ENCODE results near the gene SMKR1. TPM values are rescaled to one million over a fixed set of nuclear protein-coding genes. Genes with fewer than 3 reads are reported as not detected.

SMKR1 gene
- total RNA-seq = 1 to 10 TPM in 3 of 7 donors, under 1 TPM in 2, not detected in 2; 0.48 to 3.2 (median 1.2) TPM
- under 1 TPM; 0.50 to 0.67 TPM for polyA plus RNA-seq
- long read RNA-seq, donor 1 = 0 reads
- long read RNA-seq, donor 2, transcript SMKR1-201 (2 exons, 1,035 nt) = major isoform, 9 of 10 reads
- long read RNA-seq, donor 2, partial matches to known transcripts = 0 of 10 reads
- long read RNA-seq, donor 2, other reads (novel, unspliced or antisense) = 0 of 10 reads
- long read RNA-seq, donor 3 = 0 reads

DNA sequence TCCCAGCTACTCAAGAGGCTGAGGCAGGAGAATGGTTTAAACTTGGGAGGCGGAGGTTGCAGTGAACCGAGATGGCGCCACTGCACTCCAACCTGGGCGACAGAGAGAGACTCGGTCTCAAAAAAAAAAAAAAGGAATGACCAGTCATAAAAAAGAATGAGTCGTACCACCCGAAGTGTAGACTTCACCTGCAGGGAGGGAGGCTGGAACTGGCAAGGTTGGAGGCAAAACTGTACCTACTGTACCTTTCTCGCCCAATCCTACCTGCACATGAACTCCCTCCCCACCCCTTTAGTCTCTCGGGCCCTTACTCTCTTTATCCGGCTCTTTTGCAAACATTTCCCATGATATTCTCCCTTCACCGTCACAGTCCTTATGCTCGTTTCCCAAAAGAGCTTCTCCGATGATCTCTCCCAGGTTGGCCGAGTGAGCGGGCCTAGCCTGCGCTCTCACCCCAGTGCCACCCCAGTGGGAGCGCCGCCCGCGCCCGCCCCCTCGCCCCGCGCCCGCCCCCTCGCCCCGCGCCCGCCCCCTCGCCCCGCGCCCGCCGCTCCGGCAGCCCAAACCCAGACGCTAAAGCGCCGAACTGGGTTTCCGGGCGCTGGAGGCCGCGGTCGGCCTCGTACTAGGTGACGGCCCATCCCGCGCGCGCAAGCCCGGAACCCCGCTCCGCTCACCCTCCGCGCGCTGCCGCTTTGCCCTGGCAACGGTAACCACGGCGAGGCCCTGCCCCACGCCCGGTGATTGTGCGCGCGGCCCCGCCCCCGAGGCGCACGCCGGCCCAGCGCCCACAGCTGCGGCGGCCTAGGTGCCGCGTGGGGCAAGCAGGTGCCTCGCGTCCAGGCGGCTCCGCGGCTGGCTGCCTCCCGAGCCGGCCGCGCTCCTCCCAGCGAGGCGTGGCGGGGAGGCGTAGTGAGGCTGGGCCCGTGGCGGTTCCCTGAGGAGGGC lies at the start of gene SMKR1:
Gene SMKR1 (plus strand): TSS at position 772 of the 948 bp plus-strand sequence. CDS start 294 bp downstream, outside the sequence.
- Histone ChIP-seq H3K36me3 (no peaks in the 10 kb centered on the region), H3K9me3 (no peaks in the 10 kb centered on the region), H3K4me1 (ENCODE audit: insufficient read depth) (peaks cover 1% of the 10 kb centered on the region), H3K27me3 (no peaks in the 10 kb centered on the region), H3K27ac (no peak within 1 kb of the TSS), H3K4me3 (peak within 1 kb of the TSS; percentile 35)
- peak; percentile 51 to 83 (median 71) for DNase-seq
- 5 to 9% (median 9%) methylated on average over 64 to 89 of the region's 89 CpGs for WGBS, 3 donors
- intact Hi-C loops (cut with DNase I) = loop anchor here in 1 of 4 donors (5.0 kb wide), 1 partner anchor 555 kb away; no protein-coding TSS in a partner anchor
- TF ChIP-seq, protein P1, sequence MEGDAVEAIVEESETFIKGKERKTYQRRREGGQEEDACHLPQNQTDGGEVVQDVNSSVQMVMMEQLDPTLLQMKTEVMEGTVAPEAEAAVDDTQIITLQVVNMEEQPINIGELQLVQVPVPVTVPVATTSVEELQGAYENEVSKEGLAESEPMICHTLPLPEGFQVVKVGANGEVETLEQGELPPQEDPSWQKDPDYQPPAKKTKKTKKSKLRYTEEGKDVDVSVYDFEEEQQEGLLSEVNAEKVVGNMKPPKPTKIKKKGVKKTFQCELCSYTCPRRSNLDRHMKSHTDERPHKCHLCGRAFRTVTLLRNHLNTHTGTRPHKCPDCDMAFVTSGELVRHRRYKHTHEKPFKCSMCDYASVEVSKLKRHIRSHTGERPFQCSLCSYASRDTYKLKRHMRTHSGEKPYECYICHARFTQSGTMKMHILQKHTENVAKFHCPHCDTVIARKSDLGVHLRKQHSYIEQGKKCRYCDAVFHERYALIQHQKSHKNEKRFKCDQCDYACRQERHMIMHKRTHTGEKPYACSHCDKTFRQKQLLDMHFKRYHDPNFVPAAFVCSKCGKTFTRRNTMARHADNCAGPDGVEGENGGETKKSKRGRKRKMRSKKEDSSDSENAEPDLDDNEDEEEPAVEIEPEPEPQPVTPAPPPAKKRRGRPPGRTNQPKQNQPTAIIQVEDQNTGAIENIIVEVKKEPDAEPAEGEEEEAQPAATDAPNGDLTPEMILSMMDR (IDR thresholded peaks at IDR 0.05) = no peak
- no peak for TF ChIP-seq EP300 (IDR thresholded peaks at IDR 0.05)

DNA sequence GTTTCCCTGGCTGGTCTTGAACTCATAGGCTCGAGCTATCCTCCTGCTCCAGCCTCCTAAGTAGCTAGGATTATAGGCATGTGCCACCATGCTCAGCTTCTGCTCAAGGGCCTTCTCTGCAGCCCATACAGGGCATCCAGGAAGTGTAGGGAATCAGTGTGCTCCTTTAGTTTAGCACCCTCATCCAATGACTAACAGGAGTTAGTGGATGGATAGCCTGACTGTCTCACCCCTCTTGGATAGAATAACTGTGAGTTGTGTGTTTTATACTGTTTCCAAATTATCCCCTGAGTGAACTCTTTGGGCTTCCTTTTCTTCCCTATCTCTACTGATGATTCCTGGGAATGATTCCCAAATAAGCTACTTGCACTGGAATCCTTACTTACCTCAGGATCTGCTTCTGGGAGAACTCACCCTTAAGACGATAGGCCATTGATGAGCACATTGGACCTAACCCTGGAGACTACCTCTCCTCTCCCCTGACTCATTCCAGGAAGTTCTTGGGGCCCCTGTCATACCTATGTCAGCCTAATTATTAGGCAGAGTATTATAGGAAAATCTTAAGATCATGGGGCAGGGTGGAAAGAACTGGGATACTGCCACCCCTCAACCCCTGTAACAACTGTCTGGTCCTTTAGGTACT lies 49.6 kb upstream of the SMKR1 start:
- Histone ChIP-seq H3K9me3 (no peaks in the 10 kb centered on the region), H3K4me1 (ENCODE audit: insufficient read depth) (no peaks in the 10 kb centered on the region), H3K4me3 (no peak overlapping the region), H3K27ac (no peak overlapping the region), H3K36me3 (no peaks in the 10 kb centered on the region), H3K27me3 (no peaks in the 10 kb centered on the region)
- no peak for DNase-seq
- intact Hi-C loops (cut with DNase I) = loop anchor here in 1 of 4 donors (10.0 kb wide), 1 partner anchor 78 kb away; no protein-coding TSS in a partner anchor
- 89 to 93% (median 92%) methylated on average over 2 of the region's 2 CpGs for WGBS, 3 donors
- TF ChIP-seq, protein P1 (IDR thresholded peaks at IDR 0.05) = no peak
- TF ChIP-seq POLR2A (IDR thresholded peaks at IDR 0.05) = no peak
- TF ChIP-seq EP300 (IDR thresholded peaks at IDR 0.05) = no peak

DNA sequence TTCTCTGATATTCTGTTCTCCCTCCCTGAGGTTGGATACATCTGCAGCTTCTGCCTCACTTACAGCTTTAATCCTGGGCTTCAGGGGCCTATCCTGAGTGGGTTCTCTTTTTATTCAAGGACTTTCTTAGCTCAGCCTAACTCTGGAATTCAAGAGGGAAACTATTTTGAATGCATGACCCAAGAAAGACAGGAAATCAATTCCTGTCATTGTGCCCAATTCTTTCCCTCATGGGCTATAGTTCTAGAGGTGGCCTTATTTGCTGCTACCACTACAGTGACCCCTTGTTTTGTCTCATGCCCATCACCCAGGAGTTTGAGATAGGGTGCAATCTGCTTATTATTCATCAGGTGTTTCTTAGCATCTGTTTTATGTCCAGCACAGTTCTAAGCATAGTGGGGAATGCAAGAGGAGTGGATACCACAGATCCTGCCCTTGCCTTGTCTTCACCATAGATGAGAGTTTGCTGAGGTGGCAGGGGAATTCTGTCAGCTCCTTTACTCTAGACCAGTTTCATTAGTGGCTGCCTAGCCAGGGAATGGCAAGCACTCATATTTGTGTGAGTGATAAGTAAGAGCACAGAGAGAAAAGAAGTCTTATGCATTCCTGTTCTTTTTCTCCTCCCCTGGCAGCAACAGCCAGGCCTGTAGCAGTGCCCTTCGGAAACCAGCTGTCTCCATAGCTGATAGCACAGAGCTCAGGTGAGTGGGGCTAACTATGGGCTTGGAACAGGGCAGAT lies 48.7 kb upstream of the SMKR1 start:
- intact Hi-C loops (cut with DNase I) = loop anchor here in 1 of 4 donors (10.0 kb wide), 1 partner anchor 79 kb away; no protein-coding TSS in a partner anchor
- TF ChIP-seq, protein P1 (IDR thresholded peaks at IDR 0.05) = no peak
- no peak for TF ChIP-seq EP300 (IDR thresholded peaks at IDR 0.05)
- no peak for TF ChIP-seq POLR2A (IDR thresholded peaks at IDR 0.05)
- H3K27ac ChIP-seq = no peak overlapping the region
- H3K4me1 ChIP-seq (ENCODE audit: insufficient read depth) = no peaks in the 10 kb centered on the region
- no peaks in the 10 kb centered on the region for H3K9me3 ChIP-seq
- no peak for DNase-seq
- H3K27me3 ChIP-seq = no peaks in the 10 kb centered on the region
- H3K4me3 ChIP-seq = no peak overlapping the region
- H3K36me3 ChIP-seq = no peaks in the 10 kb centered on the region
- WGBS, 3 donors = 89 to 100% (median 93%) methylated on average over 1 of the region's 1 CpG

DNA sequence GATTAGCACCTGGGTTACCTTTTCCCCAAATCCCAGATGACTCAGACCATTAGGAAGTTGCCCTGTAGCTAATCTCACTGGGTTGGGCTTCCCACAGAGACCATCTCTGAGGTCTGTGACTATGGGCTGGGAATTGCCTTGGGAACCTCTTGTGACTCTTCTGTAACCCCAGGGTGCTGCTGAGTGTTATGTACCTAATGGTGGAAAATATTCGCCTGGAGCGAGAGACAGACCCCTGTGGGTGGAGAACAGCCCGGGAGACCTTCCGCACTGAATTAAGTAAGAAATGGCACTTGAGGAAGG lies 48.1 kb upstream of the SMKR1 start:
- intact Hi-C loops (cut with DNase I) = loop anchor here in 1 of 4 donors (10.0 kb wide), 1 partner anchor 79 kb away; no protein-coding TSS in a partner anchor
- Histone ChIP-seq H3K36me3 (no peaks in the 10 kb centered on the region), H3K9me3 (no peaks in the 10 kb centered on the region), H3K27ac (no peak overlapping the region), H3K4me3 (no peak overlapping the region), H3K4me1 (ENCODE audit: insufficient read depth) (no peaks in the 10 kb centered on the region), H3K27me3 (no peaks in the 10 kb centered on the region)
- WGBS, 3 donors = 87 to 92% (median 88%) methylated on average over 4 of the region's 4 CpGs
- no peak for TF ChIP-seq POLR2A (IDR thresholded peaks at IDR 0.05)
- TF ChIP-seq, protein P1 (IDR thresholded peaks at IDR 0.05) = no peak
- no peak for DNase-seq

Measured in ovary (tissue), 10 donors.